ENCODE results near the gene NF1.

DNA sequence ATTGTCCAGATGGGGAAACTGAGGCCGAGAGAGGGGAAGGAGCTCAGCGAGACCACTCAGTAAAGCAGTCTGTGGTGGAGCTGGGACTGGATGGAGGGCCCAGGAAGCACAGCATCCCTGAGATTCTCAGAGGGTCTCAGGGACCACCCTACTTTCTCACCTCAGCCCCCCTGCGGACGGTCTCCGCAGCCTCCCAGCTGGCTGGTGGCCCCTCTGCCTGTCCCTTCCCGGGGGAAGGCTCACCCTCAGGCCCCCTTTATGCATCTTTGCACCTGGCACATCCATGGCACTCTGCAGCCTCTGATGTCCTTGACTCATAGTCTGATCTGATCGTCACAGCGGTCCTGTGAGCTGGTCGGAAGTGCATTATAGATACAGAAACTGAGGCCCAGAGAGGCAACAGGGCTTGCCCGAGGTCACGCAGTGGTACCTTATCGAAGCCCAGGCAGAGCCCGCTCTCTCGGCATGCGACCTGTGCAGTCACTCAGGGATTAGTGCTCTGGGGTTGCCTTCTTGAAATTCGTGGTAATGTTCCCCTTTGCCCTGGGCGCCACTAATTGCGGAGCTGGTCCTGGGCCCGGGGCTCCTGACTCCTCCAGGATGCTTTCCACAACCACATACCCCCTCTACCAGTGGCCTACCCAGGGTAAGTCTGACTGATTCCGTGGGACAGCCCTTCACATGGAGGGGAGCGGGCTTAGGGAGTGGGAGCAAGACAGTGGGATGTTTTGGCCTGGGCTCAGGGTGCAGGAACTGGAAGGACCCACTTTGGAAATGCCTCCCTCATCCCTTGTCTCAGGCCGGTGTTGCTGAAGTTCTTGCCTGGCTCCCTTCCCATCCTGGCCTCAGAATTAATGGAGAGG lies 321.1 kb downstream of the NF1 start:
- TF ChIP-seq, protein P1, sequence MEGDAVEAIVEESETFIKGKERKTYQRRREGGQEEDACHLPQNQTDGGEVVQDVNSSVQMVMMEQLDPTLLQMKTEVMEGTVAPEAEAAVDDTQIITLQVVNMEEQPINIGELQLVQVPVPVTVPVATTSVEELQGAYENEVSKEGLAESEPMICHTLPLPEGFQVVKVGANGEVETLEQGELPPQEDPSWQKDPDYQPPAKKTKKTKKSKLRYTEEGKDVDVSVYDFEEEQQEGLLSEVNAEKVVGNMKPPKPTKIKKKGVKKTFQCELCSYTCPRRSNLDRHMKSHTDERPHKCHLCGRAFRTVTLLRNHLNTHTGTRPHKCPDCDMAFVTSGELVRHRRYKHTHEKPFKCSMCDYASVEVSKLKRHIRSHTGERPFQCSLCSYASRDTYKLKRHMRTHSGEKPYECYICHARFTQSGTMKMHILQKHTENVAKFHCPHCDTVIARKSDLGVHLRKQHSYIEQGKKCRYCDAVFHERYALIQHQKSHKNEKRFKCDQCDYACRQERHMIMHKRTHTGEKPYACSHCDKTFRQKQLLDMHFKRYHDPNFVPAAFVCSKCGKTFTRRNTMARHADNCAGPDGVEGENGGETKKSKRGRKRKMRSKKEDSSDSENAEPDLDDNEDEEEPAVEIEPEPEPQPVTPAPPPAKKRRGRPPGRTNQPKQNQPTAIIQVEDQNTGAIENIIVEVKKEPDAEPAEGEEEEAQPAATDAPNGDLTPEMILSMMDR (IDR thresholded peaks at IDR 0.05): no peak
- no peak for TF ChIP-seq POLR2A (IDR thresholded peaks at IDR 0.05)

Measured in Peyer's patch (tissue), 4 donors.